PC-9 (cell line): Measurements from ENCODE around the gene NAP1L4. TPM values are rescaled to one million over a fixed set of nuclear protein-coding genes. Genes with fewer than 3 reads are reported as not detected.

Experiments
- BruUV-seq: library from RNA; stranded (reverse); fragments of 400-500 nt; replicated peaks from 2 replicates; lab custom pipeline; 2021; lab: Mats Ljungman, UMichigan
- CTCF ChIA-PET: fragments of 300-600 bp; sonication (Branson Sonifier 250); formaldehyde crosslinking; loops from one replicate; lab custom pipeline; 2022; ENCODE audit warnings: antibody characterized with exemption; lab: Charles Lee
- POLR2A ChIA-PET: fragments of 300-600 bp; sonication (Branson Sonifier 250); formaldehyde crosslinking; loops from one replicate; lab custom pipeline; 2022; ENCODE audit warnings: antibody characterized with exemption; ENCODE audit not compliant: unreplicated experiment; lab: Charles Lee
- DNase-seq, 2 experiments: peaks; one replicate each; pipeline versions ENCODE4 v3.0.0 to v3.0.0-alpha.2; 2015 to 2022; ENCODE audit warnings: mixed read lengths in 1 of 2
- H2AFZ ChIP-seq: fragments of 200-600 bp; sonication (generic); 2 replicates; pipeline ENCODE4 v1.8.1; 2017; ENCODE audit warnings: antibody characterized with exemption
- H3F3A ChIP-seq: fragments of 200-600 bp; sonication (generic); 2 replicates; pipeline ENCODE4 v1.8.1; 2017; ENCODE audit warnings: antibody characterized with exemption, mild to moderate bottlenecking, low read depth; ENCODE audit not compliant: insufficient read depth
- H3K27ac ChIP-seq: fragments of 200-600 bp; sonication (generic); 2 replicates; pipeline ENCODE4 v1.6.1; 2016; ENCODE audit warnings: mixed run types
- H3K27me3 ChIP-seq: fragments of 200-600 bp; sonication (generic); 2 replicates; pipeline ENCODE4 v1.6.1; 2016; ENCODE audit warnings: low read depth, mixed run types; ENCODE audit not compliant: insufficient read depth
- H3K36me3 ChIP-seq: fragments of 200-600 bp; sonication (generic); 2 replicates; pipeline ENCODE4 v1.6.1; 2016; ENCODE audit warnings: low read depth, mixed run types
- H3K4me1 ChIP-seq: fragments of 200-600 bp; sonication (generic); replicated peaks from 2 replicates; pipeline ENCODE4 v1.6.1; 2016; ENCODE audit warnings: mixed run types; ENCODE audit not compliant: insufficient read depth
- H3K4me2 ChIP-seq: fragments of 200-600 bp; sonication (generic); 2 replicates; pipeline ENCODE4 v1.6.1; 2017; ENCODE audit warnings: mixed run types
- H3K4me3 ChIP-seq: fragments of 200-600 bp; sonication (generic); 2 replicates; pipeline ENCODE4 v1.6.1; 2016; ENCODE audit warnings: mixed run types
- H3K79me2 ChIP-seq: fragments of 200-600 bp; sonication (generic); 2 replicates; pipeline ENCODE4 v1.6.1; 2017; ENCODE audit warnings: low read depth, mixed run types
- H3K9me2 ChIP-seq: fragments of 200-600 bp; sonication (generic); 2 replicates; pipeline ENCODE4 v1.8.1; 2017; ENCODE audit warnings: mild to moderate bottlenecking; ENCODE audit not compliant: insufficient read depth
- H3K9me3 ChIP-seq: fragments of 200-600 bp; sonication (generic); 2 replicates; pipeline ENCODE4 v1.8.1; 2016; ENCODE audit warnings: low read depth; ENCODE audit not compliant: insufficient read depth
- H4K20me1 ChIP-seq: fragments of 200-600 bp; sonication (generic); 2 replicates; pipeline ENCODE4 v1.8.1; 2017; ENCODE audit not compliant: insufficient read depth
- EZH2 ChIP-seq: fragments of 200-600 bp; sonication (generic); IDR thresholded peaks from 2 replicates; pipeline ENCODE4 v1.8.0; 2017; ENCODE audit warnings: antibody characterized with exemption, low read depth
- intact Hi-C: fragments of 100-400 bp; cut with micrococcal nuclease; formaldehyde crosslinking; loops from one replicate; pipeline ENCODE4 v1.10.0; 2022; ENCODE audit not compliant: unreplicated experiment
- total RNA-seq: library from RNA; stranded (reverse); gene quantifications from 2 replicates; pipeline ENCODE4 v1.2.3, GENCODE V29; 2021
- TF ChIP-seq, protein P1 (sequence below): fragments of 200-600 bp; sonication (generic); conservative IDR thresholded peaks from 2 replicates; pipeline ENCODE4 v1.6.1; 2017; ENCODE audit warnings: mixed run types, antibody characterized with exemption, mild to moderate bottlenecking, moderate library complexity

The NAP1L4 gene
- total RNA-seq, 1 experiment from 2014 or later, result 86.7 TPM

GRCh38 chr11:2924381-2924780 is 67.7 kb downstream of the NAP1L4 start:
- Histone ChIP-seq H3K9me3 (no peaks in the 10 kb centered on the region), H3F3A (no peaks in the 10 kb centered on the region), H3K36me3 (no peaks in the 10 kb centered on the region), H3K27ac (peak overlapping the region; percentile 50; the same call in 1 of the 2 replicates), H3K79me2 (peaks cover 28% of the 10 kb centered on the region), H4K20me1 (peaks cover 5% of the 10 kb centered on the region; the same call in 1 of the 2 replicates), H3K4me2 (peak overlapping the region; percentile 57), H3K27me3 (no peaks in the 10 kb centered on the region), H3K4me3 (no peak overlapping the region), H3K9me2 (no peaks in the 10 kb centered on the region), H3K4me1 (peaks cover 23% of the 10 kb centered on the region), H2AFZ (no peak overlapping the region)
- BruUV-seq, result no TSS peak
- intact Hi-C loops, result no loop called here
- CTCF ChIA-PET, result no interaction called here
- no peak for TF ChIP-seq EZH2
- TF ChIP-seq, protein P1, sequence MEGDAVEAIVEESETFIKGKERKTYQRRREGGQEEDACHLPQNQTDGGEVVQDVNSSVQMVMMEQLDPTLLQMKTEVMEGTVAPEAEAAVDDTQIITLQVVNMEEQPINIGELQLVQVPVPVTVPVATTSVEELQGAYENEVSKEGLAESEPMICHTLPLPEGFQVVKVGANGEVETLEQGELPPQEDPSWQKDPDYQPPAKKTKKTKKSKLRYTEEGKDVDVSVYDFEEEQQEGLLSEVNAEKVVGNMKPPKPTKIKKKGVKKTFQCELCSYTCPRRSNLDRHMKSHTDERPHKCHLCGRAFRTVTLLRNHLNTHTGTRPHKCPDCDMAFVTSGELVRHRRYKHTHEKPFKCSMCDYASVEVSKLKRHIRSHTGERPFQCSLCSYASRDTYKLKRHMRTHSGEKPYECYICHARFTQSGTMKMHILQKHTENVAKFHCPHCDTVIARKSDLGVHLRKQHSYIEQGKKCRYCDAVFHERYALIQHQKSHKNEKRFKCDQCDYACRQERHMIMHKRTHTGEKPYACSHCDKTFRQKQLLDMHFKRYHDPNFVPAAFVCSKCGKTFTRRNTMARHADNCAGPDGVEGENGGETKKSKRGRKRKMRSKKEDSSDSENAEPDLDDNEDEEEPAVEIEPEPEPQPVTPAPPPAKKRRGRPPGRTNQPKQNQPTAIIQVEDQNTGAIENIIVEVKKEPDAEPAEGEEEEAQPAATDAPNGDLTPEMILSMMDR, result no peak
- POLR2A ChIA-PET, result interaction anchor here (0.5 to 0.6 kb wide), 3 partner anchors 9 to 1136 kb away, joined by 3 to 4 read pairs (median 4); no protein-coding TSS in a partner anchor
- peak; percentile 65 to 80 for DNase-seq

- Histone ChIP-seq H3F3A (no peaks in the 10 kb centered on the region), H3K4me2 (peak overlapping the region; percentile 57; the same call in 1 of the 2 replicates), H3K79me2 (peaks cover 25% of the 10 kb centered on the region), H3K4me3 (no peak overlapping the region), H3K27ac (peak overlapping the region; percentile 50; the same call in 1 of the 2 replicates), H3K36me3 (no peaks in the 10 kb centered on the region), H3K4me1 (peaks cover 23% of the 10 kb centered on the region), H3K9me3 (no peaks in the 10 kb centered on the region), H2AFZ (no peak overlapping the region), H3K9me2 (no peaks in the 10 kb centered on the region), H4K20me1 (peaks cover 5% of the 10 kb centered on the region; the same call in 1 of the 2 replicates), H3K27me3 (no peaks in the 10 kb centered on the region)
- ChIA-PET CTCF (no interaction called here), POLR2A (interaction anchor here (0.5 to 0.6 kb wide), 2 partner anchors 10 to 12 kb away, joined by 3 to 4 read pairs; no protein-coding TSS in a partner anchor)
- intact Hi-C loops, result no loop called here
- DNase-seq, result no peak
- TF ChIP-seq, protein P1, result no peak
- TF ChIP-seq EZH2, result no peak
- BruUV-seq, result no TSS peak
Measured at GRCh38 chr11:2923446-2924375, 68.4 kb downstream of the NAP1L4 start.

GRCh38 chr11:2922655-2923054 is 69.5 kb downstream of the NAP1L4 start:
- no peaks in the 10 kb centered on the region for H3K27me3 ChIP-seq
- no peaks in the 10 kb centered on the region for H3K36me3 ChIP-seq
- peaks cover 2% of the 10 kb centered on the region; the same call in 1 of the 2 replicates for H4K20me1 ChIP-seq
- no peaks in the 10 kb centered on the region for H3K9me3 ChIP-seq
- TF ChIP-seq EZH2, result no peak
- TF ChIP-seq, protein P1, result no peak
- no peak overlapping the region for H3K27ac ChIP-seq
- H3F3A ChIP-seq, result no peaks in the 10 kb centered on the region
- no peak overlapping the region for H3K4me3 ChIP-seq
- no peak for DNase-seq
- ChIA-PET CTCF (no interaction called here), POLR2A (no interaction called here)
- H3K9me2 ChIP-seq, result no peaks in the 10 kb centered on the region
- no peak overlapping the region for H3K4me2 ChIP-seq
- no peak overlapping the region for H2AFZ ChIP-seq
- intact Hi-C loops, result no loop called here
- H3K4me1 ChIP-seq, result peaks cover 23% of the 10 kb centered on the region
- no TSS peak for BruUV-seq
- H3K79me2 ChIP-seq, result peaks cover 15% of the 10 kb centered on the region
